Left renal pelvis (tissue), 4 donors: ENCODE data around the gene CLASP1. TPM values are rescaled to one million over a fixed set of nuclear protein-coding genes. Genes with fewer than 3 reads are reported as not detected.
"Not testable (repeated sequence)": the region's sequence is repeated elsewhere in the genome, so short reads cannot be mapped to it uniquely, and the experiment has no call there.

Experiments used
- DNase-seq, 4 donors: peaks; one replicate each; pipeline ENCODE4 v3.0.0-alpha.2; 2013; ENCODE audit warnings: low read depth in 4 of 4, low spot score in 3 of 4
- polyA plus RNA-seq, 4 donors: library from polyadenylated mRNA; unstranded; fragments of 120-200 nt; gene quantifications; one replicate each; pipeline ENCODE4 v1.2.1, GENCODE V29; 2013; ENCODE audit not compliant: insufficient read length in 4 of 4

The CLASP1 gene
- polyA plus RNA-seq, 4 donors, result 40.4 to 45.9 (median 44.9) TPM

DNA sequence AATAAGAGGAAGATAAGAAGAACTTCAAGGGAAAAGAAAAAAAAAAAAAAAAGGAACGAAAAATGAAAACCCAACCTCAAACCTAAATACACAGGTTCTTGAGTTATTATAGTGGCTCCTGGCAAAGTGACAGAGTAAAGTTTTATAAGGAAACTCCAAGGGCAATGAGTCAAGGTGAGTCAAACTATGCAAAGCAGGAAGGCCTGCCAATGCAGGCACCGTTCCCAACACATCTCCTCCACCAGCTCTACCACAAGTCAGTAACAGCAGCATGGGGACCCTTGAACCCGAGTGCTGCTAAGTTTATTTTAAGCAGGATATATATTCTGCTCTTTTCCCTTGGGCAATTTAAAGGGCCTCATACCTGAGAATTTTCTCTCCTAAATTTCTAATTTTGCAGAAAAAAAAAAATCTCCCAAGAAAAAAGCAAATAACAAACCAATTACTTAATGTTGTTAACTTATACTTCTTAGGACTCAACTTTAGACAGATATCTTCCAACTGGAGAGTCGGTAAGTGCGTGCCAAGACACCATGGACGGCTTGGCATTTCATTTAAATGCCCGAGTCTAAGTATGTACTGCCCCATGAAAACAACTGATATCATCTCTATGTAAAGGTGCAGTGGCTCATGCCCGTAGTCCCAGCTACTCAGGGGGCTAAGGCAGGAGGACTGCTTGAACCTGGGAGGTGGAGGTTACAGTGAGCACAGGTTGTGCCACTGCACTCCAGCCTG lies 288.5 kb downstream of the CLASP1 start:
- no peak for DNase-seq

DNA sequence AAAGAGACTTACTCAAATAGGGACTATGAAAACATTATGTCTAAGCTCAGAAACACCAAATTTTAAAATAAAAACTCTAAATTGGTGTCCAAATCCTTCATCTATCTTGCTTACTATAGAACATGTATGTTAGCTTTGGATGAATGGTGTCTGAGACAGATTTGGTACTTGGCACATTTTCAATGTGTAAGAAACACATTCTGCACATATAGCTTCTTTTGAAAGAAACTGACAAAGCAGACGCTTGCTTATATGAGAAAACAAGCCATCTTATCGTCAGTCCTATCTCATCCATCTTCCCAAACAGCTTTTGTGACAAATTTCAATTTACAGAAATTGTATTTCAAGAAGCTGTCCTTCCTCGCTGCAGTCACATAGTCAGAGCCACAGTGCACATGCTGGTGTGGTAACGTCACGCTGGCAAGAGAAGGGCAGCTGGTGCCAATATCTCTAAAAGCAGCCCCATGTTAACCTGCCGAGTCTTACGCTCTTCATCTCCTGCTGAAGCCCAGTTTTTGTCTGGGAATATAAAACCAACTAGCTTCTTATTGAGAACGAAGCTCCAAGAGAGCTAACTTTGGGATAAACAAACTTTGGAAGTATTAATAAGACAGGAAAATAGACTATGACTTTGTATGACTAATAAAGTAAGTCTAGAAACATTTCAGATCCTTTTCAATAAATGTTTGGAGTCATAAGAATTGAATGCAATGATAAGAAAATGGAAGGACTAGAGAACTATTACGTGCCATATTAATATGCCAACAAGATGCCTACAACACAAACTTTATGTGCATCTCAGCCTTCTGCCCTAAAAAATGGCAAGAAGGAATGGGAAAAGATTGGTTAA lies 289.3 kb downstream of the CLASP1 start:
- DNase-seq, result no peak

DNA sequence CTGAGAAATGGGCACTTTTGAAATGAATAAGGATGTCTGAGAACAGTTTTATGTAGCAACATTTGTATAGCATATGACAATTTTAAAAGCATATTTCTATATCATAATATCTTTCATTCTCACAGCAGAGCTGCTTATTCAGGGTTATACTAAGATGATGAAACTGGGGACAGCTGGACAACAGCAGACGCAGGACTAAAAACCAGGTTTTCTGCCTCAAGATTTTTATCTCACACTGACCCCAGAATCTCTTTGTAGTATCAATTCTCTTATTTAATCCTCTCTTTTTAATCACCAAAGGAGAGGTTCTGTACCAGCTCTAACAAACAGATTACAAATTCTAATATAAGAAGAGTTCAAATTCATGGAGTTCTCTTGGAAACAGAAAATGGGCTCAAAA lies 290.1 kb downstream of the CLASP1 start:
- no peak for DNase-seq

DNA sequence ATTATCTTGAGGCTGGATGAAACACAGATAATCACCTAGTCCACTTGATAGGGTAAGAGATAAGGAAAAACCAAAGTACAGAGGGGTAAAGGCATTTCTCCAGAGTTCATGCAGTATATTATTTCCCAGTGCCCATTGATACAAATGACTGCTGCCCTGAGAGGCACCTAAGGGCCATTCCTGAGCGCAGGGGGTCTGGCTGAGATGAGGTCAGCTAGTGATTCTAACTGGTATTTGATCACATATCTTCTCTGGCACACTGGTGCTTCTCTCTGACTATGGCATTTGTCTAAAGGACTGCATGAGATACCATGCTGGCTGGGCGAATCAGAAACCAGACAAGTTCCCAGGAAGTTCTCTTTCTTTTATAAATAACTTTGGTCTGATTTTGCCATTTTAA lies 291.0 kb downstream of the CLASP1 start:
- no peak for DNase-seq

DNA sequence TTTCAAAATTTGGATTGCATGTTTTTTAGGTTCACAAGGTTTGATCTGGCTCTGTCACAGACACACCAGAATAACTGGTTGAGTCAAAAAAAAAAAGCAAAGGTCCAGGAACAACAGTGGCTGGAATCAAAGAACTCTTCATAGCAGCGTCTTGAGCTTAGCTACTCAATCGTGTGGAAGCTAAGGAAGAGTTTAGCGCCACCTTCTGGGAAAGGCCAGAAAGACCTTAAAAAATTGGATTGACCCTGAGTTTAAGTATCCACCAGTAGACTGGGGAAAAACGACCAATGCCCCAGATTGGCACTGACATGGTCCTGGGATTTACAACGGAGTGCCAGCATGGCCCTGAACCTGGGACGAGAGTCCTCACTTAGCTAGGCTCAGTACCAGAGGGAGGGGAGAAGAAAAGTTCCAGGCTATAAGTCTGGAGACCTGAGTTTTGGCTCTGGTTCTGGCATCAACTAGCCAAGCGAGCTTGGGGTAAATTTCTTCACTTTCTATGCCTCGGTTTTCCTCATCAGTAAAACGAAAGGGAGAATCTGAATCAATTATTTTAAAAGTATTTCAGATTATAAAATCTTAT lies 293.1 kb downstream of the CLASP1 start:
- peak; percentile 47 to 61 (median 60) for DNase-seq

DNA sequence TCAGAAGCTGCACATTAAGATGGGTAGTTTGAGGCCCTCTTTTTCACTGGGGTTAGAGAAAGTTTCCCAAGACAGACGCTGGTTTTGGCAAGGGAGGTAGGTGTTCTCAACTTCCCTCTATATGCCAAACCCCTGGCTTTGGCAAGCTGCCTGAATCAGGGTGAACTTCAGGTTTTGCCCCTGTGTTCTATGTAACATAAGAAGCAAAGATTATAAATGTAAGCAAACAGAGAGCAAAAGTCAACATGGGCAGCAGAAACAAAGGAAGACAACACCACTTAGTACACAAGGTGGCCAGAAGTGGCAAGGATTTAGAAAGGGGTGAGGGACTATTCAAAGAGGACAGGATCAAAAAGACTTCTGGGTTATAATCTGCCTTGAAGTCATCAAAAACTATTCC lies 293.8 kb downstream of the CLASP1 start:
- no peak for DNase-seq

DNA sequence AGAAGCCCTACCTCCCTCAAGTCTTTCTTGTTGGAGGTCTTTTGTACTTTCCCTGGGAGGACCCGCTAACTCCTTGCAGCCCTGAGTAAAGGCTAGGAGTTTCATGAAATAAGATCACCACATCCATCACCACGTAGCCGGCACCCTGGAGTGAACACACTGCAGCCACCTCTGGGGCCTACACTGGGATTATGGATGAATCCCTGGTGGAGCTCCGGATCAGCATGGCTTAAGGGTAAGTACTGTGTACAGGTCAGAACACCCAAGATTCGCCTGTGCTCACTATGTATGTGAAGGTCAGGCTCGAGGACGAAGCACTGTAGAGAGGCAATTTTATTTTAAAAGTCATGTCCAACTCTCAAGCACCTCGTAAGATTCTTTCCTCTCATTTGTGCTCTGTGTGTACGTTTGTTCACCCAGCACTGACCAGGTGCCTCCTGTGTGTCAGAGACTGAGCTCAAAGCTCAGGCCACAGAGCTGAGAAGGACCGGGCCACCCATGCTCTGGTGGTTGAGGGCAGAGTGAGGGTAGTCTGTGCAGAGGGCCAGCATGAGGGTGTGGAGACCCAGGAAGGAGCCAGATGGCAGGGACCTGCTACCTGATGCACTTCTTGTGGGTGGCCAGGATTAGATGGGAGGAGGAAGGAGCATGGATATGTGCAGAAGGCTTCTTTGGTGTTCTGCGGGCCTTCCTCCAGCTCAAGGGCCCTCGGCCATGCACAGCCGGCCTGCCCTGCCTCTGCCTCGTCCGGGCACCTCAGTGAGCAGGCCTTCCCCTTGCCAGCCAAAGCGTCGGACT lies 297.5 kb downstream of the CLASP1 start:
- DNase-seq, result no peak

DNA sequence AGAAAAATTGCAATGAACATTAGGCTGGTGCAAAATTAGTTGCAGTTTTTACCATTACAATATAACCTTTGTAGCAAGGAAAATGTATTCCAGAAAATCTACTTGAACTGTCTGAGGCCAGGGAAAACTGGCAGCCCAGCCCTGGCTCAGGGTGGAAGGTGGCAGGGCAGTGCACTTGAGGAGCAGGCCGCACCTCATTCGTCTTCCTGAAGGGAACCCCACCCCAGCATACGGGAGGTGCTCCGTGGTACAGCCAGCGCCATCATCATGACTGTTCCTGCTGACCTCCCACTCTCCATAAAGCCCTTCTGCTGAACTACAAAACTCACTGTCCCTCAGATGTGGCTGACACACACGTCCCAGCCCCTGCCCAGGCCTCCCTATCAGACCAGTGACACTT lies 298.4 kb downstream of the CLASP1 start:
- DNase-seq, result no peak

DNA sequence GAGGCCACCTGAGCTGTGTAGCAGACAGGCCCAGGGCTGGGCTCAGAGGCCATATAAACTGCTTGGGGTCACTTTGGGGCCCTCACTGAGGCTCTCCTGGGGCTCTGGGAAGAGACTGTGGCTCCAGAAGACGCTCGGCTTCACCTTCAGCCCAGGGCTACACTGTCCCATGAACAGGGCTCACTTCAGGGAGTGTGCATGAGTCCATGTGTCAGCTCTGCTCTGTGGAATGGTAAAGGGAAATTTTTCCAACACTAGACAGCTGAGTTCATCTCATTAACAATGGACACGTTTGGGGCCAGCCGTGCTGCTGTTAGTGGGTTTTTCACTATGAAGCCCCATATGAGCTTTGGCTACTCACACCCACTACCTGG lies 298.9 kb downstream of the CLASP1 start:
- DNase-seq, result no peak

DNA sequence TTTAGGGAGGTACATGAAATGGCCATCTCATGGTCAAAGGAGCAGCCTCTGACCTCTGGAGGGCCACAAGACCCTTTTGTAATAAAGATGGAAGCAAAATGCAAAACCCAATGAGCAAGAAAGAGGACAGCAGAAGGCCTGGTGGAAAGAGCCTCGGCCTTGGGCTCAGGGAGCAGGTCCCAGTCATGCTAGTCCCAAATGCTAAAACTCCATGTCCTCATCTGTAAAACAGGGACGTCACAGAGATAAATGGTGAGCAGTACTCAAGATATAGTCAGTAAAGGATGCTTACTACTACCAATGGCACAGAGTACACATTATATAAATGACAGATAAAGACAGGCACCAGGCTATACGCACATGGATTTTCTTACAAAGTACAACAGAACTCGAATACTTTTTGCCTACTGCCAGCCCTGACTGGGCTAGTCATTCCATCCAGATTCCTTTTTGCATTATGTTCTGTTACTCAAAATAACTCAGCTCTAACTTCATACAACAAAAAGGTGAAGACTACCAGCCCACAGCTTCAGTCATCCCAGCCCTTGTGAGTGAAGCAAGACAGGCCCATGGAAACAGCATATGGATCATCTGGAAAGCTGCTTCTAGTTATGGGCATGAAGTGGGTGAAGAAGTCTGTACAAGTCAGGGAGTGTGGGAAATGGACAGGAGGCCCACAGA lies 299.4 kb downstream of the CLASP1 start:
- no peak for DNase-seq

DNA sequence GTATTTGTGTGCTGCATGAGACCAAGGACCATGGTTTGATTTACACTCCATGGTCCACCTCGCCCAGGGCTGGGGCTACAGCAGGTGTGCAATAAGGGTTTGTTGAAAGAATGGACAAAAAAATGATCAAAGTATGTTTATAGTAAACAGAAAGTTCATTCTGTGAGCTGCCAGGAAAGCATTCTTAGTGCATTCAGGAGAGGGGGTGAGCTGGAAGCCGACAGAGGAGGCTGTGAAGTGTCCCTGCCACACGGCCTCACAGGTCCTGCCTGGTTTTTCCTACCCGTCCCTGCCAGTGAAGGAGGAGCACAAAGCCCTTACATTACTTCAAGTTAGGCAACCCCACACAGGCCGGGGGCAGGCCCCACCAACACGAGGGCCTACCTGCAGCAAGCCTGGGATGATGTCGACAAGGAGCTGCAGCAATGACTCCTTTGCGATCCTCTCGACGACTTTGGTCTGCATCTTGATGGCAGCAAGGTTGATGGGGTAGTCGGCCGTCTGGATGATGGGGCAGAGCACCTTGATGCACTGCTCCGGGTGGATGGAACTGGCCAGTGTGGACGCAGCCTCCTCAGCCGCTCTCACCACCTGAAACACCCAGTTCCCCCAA lies 301.0 kb downstream of the CLASP1 start:
- no peak for DNase-seq

DNA sequence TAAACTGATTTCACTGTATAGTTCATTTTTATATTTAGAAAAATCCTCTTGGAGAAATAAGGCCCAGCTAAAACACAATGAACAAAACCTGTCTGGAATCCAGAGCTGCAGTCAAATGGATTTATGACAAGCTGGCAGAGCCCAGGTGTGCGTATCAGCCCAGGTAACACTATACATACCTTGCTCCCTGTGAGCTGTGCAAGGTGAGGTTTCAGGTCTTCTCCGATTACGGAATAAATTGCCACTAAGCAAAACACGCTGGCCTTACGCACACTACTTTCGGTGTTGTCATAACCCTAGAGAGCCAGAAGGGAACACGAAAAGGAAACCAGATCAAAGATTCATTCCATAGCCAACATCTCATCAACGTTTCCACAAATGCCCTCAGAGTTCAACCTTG lies 302.4 kb downstream of the CLASP1 start:
- DNase-seq, result no peak

DNA sequence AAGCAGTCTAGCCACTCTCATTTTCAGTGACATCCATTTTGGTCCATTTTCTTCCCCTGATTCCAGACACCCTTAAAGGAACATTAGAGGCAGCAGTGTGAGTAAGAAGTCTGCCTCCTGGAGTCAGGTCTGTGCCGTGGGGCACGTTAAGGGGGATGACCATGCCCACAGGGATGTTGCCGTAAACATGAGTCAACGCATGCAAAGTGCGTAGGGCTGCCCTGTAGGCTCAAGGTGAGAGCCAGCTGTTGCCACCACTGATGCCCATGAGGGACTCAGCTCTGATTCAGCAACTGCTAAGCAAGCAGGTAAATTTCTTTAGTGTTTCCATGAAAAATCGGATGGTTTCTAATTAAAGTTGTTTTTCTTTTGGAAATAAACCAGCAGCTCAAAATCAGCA lies 302.9 kb downstream of the CLASP1 start:
- no peak for DNase-seq

DNA sequence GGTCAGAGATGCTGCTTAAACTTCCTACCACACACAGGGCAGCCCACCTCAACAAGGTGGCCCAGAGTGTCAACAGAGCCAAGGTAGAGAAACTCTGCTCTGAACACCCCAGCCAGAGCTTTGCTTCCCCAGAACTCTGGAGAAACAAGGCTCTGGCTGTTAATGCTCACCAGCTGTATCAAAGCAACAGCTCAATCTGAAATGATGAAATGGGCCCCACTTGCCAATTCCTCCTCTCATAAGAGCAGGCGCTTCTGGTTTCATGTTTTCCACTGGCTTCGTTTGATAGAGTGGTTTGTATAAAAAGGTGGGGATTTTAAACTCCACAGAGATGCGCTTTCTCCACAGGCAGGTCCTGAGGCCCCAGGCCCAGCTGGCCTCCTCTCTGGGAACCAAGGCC lies 303.4 kb downstream of the CLASP1 start:
- no peak for DNase-seq

DNA sequence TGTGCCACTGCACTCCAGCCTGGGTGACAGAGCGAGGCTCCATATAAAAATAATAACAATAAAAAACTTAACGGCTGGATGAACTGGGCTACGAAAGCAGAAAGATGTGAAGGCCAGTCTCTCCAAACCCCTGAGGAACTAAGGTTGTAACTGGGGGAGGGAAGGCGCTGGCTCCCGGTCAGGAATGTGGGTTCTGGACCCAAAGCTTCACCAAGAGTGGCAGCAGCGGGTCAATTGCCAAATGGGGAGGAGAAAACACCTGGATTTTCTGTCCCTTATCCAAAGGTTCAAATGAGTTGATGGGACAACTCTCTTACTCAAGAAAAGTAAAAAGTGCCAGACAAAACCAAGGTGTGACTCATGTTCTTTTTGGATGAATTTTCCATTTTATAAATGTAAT lies 304.2 kb downstream of the CLASP1 start:
- DNase-seq, result no peak

DNA sequence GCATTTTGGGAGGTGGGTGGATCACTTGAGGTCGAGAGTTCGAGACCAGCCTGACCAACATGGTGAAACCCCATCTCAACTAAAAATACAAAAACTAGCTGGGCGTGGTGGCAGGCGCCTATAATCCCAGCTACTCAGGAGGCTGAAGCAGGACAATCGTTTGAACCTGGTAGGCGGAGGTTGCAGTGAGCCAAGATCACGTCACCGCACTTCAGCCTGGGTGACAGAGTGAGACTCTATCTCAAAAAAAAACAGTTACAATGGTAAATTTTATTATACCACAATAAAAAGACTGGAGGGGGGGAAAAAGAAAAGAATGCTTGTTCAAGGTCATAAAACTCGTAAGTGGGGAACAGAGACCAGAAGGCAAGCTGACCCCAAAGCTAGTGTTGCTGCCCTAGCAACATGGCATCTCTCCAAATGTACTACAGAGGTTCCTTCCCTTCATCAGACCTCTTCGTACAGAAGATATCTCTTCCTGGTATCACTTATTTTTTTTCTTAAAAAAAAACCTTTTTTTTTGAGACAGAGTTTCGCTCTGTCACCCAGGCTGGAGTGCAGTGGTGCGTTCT lies 305.3 kb downstream of the CLASP1 start:
- DNase-seq, result not testable (repeated sequence)

DNA sequence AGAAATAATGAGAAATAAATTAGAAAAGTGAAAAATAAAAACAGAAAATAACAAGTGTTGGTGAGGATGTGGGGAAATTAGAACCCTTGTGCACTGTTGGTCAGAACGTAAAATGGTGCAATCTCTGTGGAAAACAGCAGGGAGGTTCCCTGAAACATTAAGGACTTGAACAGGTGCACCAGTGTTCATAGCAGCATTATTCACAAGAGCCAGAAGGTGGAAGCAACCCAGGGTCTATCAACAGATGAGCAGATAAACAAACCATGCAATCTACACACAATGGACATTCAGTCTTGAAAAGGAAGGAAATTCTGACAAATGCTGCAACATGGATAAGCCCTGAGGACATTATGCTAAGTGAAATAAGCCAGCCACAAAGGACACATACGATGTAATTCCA lies 306.1 kb downstream of the CLASP1 start:
- no peak for DNase-seq

DNA sequence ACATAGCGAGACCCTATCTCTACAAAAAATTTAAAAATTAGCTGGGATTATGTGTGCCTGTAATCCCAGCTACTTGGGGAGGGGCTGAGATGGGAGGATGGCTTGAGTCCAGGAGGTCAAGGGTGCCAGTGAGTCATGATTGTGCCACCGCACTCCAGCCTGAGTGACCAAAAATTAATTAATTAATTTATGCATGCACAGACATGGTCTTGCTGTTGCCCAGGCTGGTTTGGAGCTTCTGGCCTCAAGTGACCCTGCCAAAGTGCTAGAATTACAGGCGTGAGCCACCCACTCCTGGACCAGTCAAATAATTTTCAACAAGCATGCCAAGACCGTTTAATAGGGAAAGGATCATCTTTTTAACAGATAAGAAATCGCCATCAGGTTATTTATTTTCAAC lies 306.5 kb downstream of the CLASP1 start:
- no peak for DNase-seq

DNA sequence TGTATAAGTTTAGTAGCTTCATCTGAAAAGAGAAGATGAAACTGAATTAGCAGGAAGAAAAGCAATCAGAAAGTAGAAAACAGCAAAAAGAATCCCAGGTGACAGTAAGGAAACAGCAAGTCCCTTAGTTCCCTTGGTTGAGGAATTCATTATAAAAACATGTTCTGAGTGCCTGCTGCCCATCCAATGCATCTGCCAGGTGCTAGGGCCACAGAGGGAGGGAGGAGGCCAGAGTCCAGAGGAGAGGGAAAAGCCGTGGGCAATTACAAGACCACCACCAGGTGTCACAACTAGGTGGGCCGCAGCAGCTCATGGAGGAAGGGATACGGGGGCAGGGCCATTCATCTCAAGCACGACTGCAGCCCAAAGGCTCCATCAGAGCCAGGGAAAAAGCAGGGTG lies 308.3 kb downstream of the CLASP1 start:
- DNase-seq, result no peak

DNA sequence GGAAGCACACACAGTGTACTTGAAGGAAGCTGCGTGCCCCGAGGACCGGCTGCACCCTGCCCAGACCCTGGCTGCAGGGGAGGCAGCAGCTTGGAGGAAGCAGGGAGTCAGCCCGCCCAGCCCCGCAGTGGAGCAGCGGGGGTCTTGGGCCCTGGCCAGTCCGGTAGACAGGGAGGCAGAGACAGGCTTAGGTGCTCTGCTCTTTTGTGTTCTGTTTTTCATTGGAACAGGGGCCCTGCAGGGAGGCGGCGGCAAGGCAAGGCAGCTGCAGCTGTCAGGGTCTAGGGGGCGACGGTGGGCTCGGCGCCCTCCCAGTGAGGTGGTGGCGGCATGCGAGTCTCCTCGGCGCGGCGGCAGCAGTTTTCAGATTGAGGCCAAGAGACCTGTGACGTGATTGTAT lies 311.0 kb downstream of the CLASP1 start:
- no peak for DNase-seq
